Stimulated activated CD4-positive, alpha-beta T cell treated with anti-CD3 and anti-CD28 coated beads, Interleukin-4, amount 100 ng/mL, for 1 hour (primary cell): ENCODE data around the gene KANSL1L.
A peak's percentile ranks its signal among the peaks of the same experiment; 100 is the strongest.
"Not testable (repeated sequence)": the region's sequence is repeated elsewhere in the genome, so short reads cannot be mapped to it uniquely, and the experiment has no call there.

Experiments used
- DNase-seq: peaks from one replicate; pipeline ENCODE4 v3.0.0-alpha.2; 2020

The KANSL1L gene

GRCh38 chr2:210171309-210172218 is at the start of gene KANSL1L:
KANSL1L (minus strand) TSS chr2:210171409; CDS start chr2:210154582, 16,827 bp downstream.
- DNase-seq, result peak; percentile 97

DNA sequence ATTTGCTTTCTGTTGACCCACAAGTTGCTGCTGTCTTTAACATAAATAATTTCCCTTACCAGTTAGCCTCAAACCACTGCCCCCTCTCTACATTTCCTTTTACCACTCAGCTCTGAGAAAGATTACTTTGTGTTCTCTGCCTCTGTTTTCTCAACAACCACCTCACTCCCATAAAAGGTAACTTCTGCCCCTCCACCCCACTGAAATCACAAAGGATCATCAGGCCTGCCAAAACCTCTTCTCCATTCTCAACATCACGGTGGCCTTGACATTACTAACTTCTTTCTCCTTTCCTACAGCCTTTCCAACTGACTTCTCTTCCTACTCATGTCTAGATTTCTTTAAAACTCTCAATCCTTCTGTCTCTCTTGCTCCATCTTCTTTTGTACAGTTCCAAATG is 43.9 kb upstream of the KANSL1L start:
- no peak for DNase-seq

DNA sequence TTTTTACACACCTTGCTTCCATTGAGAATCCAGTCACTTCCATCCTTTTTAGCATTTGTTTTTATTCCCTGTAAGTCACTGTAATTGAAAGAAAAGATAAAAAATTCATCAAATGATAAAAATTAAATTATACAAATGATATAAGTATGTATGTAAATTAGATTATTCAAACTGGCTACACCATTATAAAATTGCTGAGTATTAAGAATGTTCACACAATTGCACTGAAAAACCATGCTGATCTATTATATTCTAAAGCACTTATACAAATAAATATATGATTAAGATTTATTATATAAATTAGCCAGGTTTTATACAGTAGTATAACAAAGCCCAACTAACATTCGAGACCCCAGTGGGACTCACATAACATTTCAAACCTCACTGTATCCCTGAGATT is 39.0 kb upstream of the KANSL1L start:
- no peak for DNase-seq

GRCh38 chr2:210207929-210208328 is 36.7 kb upstream of the KANSL1L start:
- no peak for DNase-seq

- no peak for DNase-seq
Measured at GRCh38 chr2:210203558-210203957, 32.3 kb upstream of the KANSL1L start.

- no peak for DNase-seq
Measured at GRCh38 chr2:210203147-210203546, 31.9 kb upstream of the KANSL1L start.

- no peak for DNase-seq
Measured at GRCh38 chr2:210199854-210200253, 28.6 kb upstream of the KANSL1L start.

- DNase-seq, result no peak
Measured at GRCh38 chr2:210199186-210199765, 28.1 kb upstream of the KANSL1L start.

DNA sequence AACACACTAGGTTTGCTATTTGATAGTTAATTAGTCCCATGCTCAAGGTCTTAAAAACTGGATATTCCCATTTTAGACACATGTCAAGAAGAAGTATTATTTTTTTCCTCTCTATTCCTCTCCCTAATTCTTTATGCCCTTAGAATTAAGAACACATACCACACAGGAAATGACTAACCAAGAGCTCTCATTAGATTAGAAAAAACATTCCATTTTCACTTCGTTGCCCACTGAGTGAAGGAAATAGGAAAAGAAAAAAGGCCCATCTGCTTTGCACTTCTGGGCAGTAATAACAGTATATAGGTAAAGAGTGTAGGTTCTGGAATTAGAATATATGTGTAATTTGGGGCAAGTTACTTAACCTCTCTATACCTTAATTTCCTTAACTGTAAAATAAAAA is 27.1 kb upstream of the KANSL1L start:
- DNase-seq, result no peak

DNA sequence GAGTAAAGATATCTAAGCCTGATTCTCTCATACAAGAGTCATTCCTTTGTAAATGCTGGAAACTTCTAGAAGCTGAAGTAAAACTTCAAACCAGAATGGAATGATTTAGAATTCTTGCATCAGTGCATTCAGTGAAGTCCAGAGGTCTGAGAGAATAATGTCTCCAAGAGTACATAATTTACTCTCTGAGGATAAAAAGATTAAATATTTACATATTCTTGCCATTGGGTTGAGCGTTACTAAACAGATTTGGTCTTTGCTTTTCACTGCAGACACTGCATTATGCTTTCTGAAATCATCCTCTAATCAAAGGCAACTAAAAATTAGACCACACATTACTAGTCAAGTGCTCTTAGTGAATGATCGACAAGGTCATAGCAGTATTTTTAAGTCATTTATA is 26.5 kb upstream of the KANSL1L start:
- no peak for DNase-seq

- DNase-seq, result no peak
Measured at GRCh38 chr2:210195101-210195852, 24.1 kb upstream of the KANSL1L start.

- no peak for DNase-seq
Measured at GRCh38 chr2:210190345-210190744, 19.1 kb upstream of the KANSL1L start.

GRCh38 chr2:210189452-210190138 is 18.4 kb upstream of the KANSL1L start:
- no peak for DNase-seq

DNA sequence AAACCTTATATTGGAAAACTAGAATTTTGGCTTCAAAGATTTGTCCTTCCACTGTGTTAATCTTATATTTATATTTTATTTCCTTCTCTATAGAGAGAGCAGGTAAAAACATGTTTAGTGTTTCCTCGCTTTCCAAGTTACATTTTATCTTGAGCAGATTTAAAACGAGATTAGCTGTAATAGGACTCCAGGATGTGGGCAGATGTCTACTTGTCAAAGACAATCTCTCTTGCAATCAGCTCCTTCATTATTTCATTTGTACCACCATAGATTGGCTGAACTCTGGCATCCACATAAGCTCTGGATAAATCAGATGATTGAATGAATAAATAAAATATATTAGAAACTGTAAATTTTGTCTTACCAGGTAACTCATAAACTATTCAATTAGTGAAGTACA is 17.5 kb upstream of the KANSL1L start:
- no peak for DNase-seq

DNA sequence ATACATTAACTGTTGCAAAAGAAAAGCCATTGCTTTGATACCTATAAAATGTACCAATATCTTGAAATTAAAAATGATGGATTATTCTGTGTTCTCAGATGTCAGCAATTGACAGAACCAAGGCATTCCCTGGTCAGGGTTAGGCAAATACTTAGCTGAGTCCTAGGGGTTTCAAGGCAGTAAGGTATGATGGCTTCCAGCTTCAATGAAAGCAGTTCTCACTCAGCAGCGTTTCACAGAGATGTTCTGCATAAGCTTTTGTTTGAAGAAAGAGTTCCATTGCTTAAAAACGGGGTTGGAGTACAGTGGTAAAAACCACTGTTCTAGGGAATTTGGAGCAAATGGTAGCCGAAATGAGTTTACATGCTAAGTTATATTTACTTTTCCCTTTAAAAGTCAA is 17.0 kb upstream of the KANSL1L start:
- DNase-seq, result no peak

- DNase-seq, result not testable (repeated sequence)
Measured at GRCh38 chr2:210183936-210184335, 12.7 kb upstream of the KANSL1L start.

DNA sequence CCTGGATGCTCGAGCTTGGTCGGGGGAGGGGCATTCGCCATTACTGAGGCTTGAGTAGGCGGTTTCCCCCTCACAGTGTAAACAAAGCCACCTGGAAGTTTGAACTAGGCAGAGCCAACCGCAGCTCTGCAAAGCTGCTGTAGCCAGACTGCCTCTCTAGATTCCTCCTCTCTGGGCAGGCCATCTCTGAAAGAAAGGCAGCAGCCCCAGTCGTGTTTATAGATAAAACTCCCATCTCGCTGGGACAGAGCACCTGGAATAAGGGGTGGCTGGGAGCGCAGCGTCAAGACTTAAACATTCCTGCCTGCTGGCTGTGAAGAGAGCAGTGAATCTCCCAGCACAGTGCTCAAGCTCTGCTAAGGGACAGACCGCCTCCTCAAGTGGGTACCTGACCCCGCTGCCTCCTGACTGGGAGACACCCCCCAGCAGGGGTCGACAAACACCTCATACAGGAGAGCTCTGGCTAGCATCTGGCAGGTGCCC is 10.4 kb upstream of the KANSL1L start:
- DNase-seq, result peak; percentile 2

DNA sequence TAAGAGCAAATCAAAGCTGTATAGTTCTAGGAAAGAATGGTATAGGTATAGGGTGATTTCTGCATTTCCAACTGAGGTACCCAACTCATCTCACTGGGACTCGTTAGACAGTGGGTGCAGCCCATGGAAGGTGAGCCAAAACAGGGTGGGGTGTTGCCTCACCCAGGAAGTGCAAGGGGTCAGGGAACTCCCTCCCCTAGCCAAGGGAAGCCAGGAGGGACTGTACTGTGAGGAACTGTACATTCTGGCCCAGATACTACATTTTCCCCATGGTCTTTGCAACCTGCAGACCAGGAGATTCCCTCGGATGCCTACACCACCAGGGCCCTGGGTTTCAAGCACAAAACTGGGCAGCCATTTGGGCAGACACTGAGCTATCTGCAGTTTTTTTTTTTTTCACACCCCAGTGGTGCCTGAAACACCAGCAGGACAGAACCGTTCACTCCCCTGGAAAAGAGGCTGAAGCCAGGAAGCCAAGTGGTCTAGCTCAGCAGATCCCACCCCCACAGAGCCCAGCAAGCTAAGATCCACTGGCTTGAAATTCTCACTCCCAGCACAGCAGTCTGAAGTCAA is 9.9 kb upstream of the KANSL1L start:
- DNase-seq, result not testable (repeated sequence)

GRCh38 chr2:210180477-210180876 is 9.3 kb upstream of the KANSL1L start:
- DNase-seq, result no peak

DNA sequence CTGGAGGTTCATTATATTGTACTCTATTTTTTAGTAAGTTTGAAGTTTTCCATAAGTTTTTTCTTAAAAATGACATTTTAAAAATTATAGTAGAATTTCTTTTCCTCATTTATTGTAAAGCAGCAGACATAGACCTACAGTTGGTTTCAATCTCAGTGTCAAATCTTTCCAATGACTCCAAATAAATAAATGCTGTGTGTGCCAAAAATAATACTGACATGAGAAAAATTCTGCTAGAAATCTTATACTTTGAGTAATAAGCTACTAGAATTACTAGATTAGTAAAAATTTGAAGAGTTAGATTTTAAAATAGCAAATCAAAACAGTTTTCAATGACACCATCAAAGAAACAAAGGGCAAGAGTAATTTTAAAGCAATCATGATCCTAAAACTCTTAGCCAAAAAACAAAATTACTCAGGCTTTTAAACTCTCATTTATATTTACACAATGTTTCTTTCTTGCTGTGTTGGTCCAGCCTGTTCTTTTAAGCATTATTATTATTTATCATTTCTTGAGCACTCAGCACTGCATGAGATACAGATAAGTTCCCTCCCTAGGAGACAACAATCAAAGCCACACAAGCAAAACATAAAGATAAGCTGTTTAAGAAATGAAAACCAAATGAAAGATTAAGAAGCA is 8.3 kb upstream of the KANSL1L start:
- DNase-seq, result no peak

GRCh38 chr2:210177769-210178168 is 6.6 kb upstream of the KANSL1L start:
- no peak for DNase-seq

DNA sequence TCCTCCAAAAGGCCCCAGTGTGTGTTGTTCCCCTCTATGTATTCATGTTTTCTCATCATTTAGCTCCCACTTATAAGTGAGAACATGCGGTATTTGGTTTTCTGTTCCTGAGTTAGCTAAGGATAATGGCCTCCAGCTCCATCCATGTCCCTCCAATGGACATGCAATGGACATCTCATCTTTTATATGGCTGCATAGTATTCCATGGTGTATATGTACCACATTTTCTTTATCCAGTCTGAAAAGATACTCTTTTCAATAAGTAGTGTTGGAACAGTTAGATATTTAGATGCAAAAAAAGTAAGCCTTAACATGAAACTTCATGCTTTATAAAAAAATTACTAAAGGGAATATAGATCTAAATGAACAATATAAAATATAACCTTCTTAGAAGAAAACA is 5.9 kb upstream of the KANSL1L start:
- DNase-seq, result not testable (repeated sequence)
